GM21447 (cell line): ENCODE measurements around the gene CNTNAP2.
"Not testable (repeated sequence)": the region's sequence is repeated elsewhere in the genome, so short reads cannot be mapped to it uniquely, and the experiment has no call there.

Experiments used
- ATAC-seq: cut with Tn5 transposase; IDR thresholded peaks from one replicate; pipeline ENCODE4 v1.9.1; 2021; ENCODE audit not compliant: unreplicated experiment

CNTNAP2 gene

DNA sequence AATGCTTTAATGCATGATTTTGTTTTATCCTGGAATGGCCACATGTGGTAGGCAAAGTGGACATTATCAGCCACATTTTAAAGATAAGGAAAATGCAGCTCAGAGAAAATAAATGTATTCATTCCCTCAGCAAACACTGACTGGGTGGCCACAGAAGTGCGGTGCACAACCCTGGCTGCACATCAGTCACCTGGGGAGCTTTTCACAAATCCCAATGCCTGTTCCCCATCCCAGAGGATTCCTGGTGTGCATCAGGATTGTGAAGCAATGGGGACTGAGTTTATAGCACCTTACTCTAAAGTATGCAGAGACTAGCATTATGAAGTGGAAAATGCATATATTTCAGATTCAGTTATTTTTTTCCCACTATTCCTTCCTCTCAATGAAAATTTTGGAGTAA is 2280.5 kb downstream of the CNTNAP2 start:
- ATAC-seq: no peak

DNA sequence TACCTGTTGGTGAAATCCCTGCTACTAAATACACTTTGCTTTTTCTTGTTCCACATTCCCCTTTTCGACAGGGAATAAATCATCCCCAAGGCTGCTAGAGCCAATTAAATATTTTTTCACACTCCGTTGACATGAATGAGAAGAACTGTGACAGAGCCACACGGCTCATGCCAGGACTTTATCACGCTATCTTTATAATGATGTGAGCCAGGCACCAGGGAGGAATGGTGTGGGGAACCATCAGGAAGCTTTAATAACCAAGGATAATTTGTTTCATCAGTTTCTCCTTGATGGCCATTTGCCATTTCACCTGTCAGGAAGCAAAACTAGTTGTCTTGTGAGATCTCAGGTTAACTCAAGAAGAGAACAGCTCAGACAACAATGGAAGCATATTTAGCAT is 2280.9 kb downstream of the CNTNAP2 start:
- ATAC-seq: no peak

DNA sequence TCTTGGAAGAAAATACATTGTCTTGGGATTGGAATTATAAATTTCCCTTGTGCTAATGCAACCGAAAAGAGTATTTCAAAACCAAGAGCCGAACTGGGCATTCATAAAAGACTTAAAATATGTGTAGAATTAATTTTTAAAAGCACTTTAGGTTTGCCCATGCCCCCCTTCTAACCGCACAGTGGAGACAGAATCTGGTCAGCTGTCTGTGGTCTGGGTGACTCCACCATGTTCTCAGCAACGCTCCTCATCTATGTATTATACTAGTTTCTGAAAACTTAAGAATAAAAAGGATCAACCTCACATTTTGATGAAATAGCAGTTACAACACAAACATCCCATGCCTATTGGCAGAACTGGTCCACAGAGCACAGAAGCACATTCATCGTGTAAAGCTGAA is 2281.4 kb downstream of the CNTNAP2 start:
- no peak for ATAC-seq

DNA sequence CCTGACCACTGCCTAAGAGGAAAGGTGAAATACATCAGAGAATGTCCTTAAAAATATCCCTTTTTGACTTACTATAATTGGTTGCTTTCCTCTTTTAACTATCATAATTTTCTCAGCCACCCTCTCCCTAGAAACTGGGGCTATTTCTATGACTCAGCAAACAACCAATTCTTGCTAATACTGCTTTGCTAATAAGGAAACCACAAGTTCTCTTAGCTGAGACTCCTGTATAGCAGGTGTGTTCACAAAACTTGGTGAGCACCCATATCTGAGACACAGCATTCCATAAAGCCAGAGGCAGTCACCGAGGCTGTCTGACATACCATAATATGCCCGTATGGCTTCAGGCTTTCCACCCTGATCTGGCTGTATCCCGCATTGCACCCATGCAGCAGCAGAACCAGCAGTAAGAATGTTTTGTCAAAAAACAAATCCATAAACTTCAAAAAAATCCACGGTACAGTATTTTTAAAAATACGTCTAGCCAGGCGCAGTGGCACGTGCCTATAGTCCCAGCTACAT is 2282.3 kb downstream of the CNTNAP2 start:
- peak; percentile 85 for ATAC-seq

DNA sequence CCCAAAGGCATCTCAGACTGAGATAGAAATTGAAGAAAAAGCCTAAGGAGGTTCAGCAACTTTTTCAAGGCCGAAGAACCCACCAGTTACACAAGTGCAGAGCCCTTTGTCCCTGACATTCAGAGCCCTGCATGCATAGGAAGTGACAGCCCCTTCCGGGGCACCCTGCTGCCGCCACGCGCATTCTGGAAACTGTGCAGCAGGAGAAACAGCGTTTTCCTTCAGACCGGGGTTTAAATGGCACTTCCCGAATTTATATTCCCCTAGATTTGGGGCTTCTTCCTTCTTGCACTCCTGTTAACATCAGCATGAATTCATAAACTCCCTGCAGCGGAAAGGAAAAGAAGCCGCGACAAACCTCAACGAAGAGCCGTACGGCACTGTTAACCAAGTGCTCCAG is 2283.5 kb downstream of the CNTNAP2 start:
- no peak for ATAC-seq

DNA sequence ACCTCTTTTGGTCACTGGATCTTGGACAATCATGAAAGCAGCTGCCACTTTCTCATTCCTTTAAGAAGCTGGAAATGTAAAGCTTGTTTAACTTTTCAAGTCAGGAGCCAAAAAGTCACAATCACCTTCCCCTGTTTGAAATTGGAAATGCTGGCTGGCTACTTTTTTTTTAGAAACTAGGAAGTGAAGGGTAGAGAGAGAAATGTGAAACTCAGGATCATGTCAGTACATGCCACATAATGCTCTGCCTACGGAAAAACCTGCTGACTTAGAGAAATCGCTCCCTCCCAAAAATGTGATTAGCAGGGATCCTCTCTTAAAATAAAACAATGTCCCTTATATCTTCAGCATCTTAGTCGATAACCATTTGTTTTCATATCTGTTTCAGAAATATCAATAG is 2285.6 kb downstream of the CNTNAP2 start:
- no peak for ATAC-seq

DNA sequence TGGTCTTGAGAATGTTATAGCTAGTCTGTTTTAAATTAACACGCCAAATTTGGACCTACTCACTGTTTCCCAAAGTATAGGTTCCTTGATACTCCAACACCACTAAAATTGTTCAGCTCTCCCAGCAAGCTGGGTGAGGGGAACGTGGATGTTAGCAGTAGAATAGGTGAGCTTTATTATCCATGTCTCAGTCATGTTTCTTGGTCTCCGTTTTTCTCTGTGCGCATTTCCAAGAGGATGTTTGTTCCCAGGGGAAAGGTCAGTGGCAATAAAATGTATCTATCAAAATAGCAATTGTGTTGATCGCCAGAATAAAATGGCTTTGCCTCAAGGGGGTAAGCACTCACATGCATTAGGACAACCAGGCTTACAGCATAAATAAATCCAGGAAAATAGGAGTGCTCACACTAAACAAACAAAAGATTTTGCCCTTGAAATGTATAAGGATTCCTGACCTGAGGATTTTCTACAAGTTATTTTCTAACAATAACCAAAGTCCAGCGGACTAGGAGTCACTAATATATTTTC is 2286.9 kb downstream of the CNTNAP2 start:
- no peak for ATAC-seq

DNA sequence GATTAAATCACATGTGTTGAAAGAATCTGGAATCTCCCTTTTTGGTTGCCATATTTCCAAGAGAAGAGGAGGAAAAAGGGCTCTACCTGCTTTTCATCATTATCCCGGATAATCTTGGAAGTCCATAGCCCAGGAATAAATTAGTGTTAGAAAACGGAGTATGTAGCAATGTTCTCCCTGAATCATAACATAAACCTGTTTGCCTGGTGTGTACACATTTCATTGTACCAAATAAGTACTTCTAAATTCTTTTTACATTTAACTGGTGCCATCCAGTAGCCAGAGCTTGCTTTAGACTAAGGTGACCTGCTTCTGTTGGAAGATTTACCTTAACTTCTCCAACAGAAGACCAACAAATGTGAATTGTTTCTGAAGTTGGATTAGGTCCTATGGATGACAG is 2291.7 kb downstream of the CNTNAP2 start:
- no peak for ATAC-seq

DNA sequence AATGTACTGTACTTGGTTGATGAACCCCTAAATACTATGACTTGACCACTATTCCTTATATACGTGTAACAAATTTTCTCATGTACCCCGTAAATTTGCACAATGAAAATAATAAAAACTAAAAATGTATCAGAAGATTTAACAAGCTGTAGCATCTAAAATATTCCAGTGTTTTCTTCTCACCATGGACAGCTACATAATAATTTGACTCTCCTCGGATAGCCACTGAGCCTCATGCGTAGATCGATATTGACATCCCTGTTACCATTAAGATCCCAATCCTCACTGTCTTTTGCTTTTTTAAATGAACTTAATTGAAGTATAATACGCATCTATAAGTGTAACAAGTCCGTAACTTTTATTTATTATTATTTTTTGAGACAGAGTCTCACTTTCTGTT is 2294.3 kb downstream of the CNTNAP2 start:
- ATAC-seq: no peak

DNA sequence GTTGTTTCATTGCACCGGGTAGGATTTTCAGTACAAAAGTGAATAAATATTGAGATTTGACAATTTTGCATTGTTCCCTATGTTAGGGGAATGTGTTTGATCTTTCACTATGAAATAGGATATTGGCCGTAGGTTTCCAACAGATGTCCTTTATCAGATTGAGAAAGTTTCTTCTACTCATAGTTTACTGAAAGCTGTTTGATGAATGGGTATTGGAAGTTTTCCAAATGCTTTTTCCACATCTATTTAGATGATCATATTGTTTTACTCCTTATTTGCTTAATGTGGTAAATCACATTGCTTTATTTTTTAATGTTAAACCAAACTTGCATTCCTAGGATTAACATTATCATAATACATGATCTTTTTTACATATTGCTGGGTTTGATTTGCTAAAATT is 2296.1 kb downstream of the CNTNAP2 start:
- no peak for ATAC-seq

DNA sequence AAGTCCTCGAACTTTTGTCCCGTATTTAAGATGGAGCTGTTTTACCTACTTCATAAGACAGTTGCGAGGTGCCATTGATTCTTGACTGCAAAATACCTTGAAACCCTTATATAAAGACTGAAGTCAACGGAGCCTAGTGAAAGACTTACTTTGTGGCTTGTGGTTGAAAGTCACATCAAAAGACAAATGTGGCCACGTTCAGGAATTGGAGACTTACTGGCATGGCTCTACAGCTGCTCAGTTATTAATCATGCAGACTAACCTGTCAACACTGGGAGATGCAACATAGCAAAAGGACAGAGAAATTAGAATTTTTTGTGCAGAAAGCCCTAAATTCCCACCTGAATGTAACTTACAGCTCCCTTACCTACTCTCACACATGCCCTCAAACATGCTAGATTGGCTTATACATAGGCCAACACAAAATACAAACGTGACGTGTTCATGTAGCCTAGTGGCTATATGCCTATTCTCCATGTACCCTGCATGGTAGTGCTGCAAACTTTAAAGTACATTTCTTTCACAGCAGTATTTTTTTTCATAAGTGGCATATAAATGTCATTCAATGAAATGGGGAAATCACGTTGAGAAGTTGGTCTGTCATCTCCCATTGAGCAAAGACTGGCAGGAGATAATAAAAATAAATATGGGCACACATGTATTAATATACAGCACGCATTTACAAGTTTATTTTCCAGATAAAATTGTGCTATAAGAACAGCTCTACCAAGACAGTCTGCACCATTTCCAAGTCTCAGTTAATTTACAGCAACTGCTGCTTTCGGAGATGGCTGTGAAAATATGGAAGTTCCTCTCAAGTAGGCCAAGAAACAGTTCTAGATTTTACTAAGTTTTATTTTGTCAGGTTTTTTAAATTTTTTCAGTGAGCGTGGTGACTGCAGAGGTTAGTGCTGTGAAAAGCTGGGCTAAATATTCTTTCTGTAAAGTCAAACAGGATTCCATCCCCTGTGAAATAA is 2303.5 kb downstream of the CNTNAP2 start:
- ATAC-seq: peak; percentile 79

DNA sequence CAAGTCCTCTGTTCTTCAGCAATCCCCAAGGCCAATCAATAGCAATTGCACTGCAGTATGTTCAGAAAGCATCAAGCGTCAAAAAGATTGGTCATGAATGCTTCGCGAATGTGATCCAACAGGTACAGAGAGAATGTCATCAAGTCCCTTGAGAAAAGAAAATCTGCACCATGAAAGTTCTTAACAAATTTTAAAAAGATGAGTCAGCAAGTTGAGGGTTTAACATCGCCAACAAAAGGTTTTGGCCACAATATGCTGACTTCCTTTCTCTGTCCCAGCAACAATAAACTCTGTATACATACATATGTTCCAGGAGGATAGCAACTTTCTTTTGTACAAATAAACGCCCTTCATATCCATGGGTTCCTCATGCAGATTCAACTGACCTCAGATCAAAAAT is 2305.4 kb downstream of the CNTNAP2 start:
- ATAC-seq: no peak

DNA sequence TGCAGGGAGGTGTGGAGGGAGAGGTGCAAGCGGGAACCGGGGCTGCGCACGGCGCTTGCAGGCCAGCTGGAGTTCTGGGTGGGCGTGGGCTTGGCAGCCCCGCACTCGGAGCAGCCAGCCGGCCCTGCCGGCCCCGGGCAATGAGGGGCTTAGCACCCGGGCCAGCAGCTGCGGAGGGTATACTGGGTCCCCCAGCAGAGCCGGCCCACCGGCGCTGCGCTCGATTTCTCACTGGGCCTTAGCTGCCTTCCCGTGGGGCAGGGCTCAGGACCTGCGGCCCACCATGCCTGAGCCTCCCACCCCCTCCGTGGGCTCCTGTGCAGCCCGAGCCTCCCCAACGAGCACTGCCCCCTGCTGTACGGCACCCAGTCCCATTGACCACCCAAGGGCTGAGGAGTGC is 2309.8 kb downstream of the CNTNAP2 start:
- not testable (repeated sequence) for ATAC-seq

DNA sequence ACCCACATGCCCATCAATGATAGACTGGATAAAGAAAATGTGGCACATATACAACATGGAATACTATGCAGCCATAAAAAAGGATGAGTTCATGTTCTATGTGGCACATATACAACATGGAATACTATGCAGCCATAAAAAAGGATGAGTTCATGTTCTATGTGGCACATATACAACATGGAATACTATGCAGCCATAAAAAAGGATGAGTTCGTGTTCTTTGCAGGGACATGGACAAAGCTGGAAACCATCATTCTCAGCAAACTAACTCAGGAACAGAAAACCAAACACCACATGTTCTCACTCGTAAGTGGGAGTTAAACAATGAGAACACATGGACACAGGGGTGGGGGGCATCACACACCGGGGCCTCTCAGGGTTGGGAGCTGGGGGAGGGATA is 2314.1 kb downstream of the CNTNAP2 start:
- ATAC-seq: not testable (repeated sequence)

DNA sequence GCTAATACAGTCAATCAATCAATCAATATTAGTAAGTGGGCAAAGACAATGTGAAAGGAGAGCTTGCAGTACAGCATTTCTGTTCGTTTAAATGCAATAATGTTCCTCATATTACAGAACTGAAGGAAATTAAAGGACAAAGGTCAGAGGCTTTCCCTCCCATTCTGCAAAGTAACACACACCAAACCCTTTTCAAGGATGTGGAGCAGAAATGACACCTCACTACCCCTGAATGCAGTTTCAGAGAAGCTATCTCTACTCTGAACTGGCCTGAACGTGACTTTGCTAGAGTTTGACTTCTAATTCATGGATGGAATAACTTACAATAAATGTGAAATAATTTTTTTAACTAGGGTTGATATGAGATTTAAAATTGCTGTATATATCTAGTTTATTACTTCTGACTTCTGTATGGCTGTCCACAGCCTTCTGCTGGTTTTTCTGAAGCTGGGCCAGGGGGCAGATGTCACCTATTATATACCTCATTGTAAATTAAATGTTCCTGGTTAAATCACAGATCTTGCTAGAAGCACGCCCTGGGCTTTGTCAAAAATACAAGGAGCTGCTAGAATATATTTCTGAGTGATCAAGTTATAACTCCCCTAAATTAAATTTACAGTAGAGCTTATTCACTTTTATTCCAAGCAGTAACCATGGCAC is 2317.1 kb downstream of the CNTNAP2 start:
- ATAC-seq: no peak

DNA sequence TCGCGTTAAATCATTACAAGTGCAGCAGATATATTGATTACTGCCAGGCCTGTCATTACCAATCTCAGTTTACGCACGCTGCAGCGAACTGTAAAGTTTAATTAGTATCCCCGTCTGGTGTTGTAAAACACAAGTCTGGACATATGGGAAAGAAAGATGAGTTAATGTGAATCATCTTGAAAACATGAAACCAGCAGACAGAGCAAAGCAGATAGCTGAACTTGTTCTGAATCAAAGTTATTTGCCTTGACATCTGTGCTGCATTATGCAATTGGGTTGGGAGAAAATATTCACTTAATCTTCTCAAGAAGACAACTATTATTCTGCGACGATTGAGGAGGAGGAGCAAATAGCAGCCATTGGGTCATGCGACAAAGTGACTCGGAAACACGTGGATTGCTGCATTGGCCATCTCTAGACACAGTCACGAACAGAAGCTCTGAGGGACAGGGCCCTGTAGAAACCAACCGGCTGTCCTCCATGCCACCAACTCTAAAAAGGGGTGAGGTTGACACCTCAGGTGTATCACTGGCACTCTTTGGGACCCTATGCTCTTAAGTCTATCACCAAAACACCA is 2317.7 kb downstream of the CNTNAP2 start:
- no peak for ATAC-seq

DNA sequence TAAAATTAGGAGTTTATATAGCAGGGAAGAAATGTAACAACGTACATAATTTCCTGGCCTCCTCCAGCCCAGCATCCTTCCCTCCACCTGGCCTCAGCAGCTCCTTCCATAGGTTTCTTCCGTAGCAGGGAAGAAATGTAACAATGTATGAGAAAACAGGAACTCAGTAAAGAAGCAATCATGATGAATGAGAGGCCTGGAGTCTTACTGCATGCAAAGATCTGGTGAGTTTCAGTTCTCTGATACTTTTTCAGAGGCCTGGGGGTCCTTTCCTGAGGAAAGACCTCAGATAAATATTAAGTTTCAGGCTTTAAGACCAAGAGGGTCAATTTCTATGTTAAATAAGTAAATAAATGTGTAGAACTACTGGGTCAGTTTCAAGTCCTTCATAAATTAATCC is 2318.3 kb downstream of the CNTNAP2 start:
- no peak for ATAC-seq

DNA sequence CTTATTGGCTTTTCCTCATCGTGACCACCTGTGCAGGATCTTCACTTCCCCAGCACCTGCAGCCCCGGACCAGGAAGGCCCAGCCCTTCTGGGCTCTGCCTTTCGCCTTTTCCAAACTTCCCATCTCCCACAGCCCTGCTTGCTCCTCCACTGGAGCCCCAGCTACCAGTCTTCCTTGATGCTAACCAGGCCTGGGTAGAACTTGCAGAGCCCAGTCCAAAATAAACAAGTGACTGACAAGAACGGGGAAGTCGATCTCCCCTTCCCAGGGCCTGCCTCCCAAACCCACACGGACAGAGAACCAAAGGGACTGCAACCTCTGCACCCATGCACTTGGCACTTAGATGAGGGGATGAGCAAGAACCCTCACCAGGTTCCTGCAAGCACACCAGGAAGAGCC is 2319.1 kb downstream of the CNTNAP2 start:
- no peak for ATAC-seq

DNA sequence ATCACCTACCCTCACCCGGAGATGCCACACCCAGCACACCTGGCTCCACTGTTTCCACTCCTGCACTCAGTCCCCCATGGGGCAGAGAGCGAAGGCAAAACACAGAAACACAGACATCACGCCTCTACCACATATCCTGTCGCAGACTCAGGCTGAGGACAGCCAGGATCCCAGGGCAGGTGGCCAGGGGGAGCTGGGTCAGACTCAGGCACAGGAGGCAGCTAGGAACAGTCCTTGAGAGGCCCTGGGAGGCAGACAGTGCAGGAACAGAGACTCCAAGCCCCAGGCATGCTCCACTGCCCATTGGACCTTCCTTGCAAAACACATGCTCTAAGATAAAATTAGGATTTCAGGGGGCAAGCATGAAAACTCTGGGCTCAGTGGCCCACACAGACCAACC is 2319.5 kb downstream of the CNTNAP2 start:
- no peak for ATAC-seq

DNA sequence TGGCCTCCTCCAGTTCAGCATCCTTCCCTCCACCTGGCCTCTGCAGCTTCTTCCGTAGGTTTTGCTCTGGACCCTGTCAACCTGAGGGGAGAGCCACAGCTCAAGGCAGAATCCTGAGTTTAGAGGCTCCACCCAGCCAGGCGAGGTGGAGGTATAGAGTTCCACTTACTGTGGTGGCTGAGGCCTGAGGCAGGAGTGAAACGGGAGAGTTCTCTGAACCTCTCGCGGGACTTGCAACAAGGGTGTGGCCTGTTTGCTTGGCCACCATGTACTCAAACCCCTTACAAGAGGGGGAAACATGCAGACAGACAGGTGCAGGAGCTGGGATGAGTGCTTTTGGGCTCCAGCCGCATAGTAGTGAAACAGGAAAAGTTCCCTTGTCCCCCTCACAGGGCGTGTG is 2320.0 kb downstream of the CNTNAP2 start:
- ATAC-seq: no peak

DNA sequence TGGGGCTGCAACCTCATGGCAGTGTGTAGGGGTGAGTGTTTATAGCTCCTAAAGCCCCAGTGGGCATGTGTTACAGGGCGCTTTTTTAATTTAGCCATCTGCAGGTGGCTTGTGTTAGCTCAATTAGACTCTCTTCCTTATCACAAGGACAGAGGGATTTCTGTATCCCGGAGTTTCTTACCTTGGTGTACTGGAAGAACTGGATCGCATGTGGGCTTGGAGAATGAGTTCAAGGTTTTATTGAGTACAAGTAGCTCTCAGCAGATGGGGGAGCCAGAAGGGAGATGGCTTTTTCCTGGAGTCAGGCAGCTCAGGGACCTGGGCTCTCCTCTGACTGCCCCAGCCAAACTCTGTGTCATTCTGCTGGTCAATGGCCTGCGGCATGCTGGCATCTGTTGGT is 2320.4 kb downstream of the CNTNAP2 start:
- no peak for ATAC-seq
